ENCODE results near the gene SAMD13.

- TF ChIP-seq POLR2AphosphoS5 (IDR thresholded peaks at IDR 0.05; ENCODE audit: insufficient read depth in 1 of 2, low read depth in 1 of 2), result no peak
- TF ChIP-seq, protein P1, sequence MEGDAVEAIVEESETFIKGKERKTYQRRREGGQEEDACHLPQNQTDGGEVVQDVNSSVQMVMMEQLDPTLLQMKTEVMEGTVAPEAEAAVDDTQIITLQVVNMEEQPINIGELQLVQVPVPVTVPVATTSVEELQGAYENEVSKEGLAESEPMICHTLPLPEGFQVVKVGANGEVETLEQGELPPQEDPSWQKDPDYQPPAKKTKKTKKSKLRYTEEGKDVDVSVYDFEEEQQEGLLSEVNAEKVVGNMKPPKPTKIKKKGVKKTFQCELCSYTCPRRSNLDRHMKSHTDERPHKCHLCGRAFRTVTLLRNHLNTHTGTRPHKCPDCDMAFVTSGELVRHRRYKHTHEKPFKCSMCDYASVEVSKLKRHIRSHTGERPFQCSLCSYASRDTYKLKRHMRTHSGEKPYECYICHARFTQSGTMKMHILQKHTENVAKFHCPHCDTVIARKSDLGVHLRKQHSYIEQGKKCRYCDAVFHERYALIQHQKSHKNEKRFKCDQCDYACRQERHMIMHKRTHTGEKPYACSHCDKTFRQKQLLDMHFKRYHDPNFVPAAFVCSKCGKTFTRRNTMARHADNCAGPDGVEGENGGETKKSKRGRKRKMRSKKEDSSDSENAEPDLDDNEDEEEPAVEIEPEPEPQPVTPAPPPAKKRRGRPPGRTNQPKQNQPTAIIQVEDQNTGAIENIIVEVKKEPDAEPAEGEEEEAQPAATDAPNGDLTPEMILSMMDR (IDR thresholded peaks at IDR 0.05), result no peak
Observed at GRCh38 chr1:84368441-84368840, 66.9 kb downstream of the SAMD13 start.

Data from vagina (tissue), 2 donors.